Loucy (cell line): Measurements from ENCODE around the gene UBE2G2.

Experiments used
- H2AFZ ChIP-seq: fragments of 200-600 bp; sonication (generic); 2 replicates; pipeline ENCODE4 v1.6.0; 2016; ENCODE audit warnings: antibody characterized with exemption, mild to moderate bottlenecking, low read length, moderate library complexity
- H3F3A ChIP-seq: fragments of 200-600 bp; 2 replicates; pipeline ENCODE4 v1.6.0; 2016; ENCODE audit warnings: antibody characterized with exemption, low read depth, mild to moderate bottlenecking
- H3K27me3 ChIP-seq: fragments of 200-600 bp; sonication (generic); 2 replicates; pipeline ENCODE4 v1.6.1; 2014; ENCODE audit warnings: low read length, mild to moderate bottlenecking; ENCODE audit not compliant: insufficient read depth, poor library complexity, severe bottlenecking
- H3K36me3 ChIP-seq: fragments of 200-600 bp; sonication (generic); 2 replicates; pipeline ENCODE4 v1.6.1; 2016; ENCODE audit warnings: low read length; ENCODE audit not compliant: insufficient read depth
- H3K4me1 ChIP-seq: fragments of 200-600 bp; sonication (generic); 2 replicates; pipeline ENCODE4 v1.5.1; 2014; ENCODE audit warnings: low read length, mild to moderate bottlenecking; ENCODE audit not compliant: insufficient read depth, poor library complexity, severe bottlenecking
- H3K4me2 ChIP-seq: fragments of 200-600 bp; sonication (generic); 2 replicates; pipeline ENCODE4 v1.6.0; 2014; ENCODE audit warnings: antibody characterized with exemption, low read length, low read depth, mild to moderate bottlenecking; ENCODE audit not compliant: poor library complexity, severe bottlenecking
- H3K4me3 ChIP-seq: fragments of 200-600 bp; sonication (generic); 2 replicates; pipeline ENCODE4 v1.5.1; 2014; ENCODE audit warnings: low read length, mild to moderate bottlenecking, mixed read lengths; ENCODE audit not compliant: poor library complexity, severe bottlenecking
- H3K79me2 ChIP-seq: fragments of 200-600 bp; sonication (generic); 2 replicates; pipeline ENCODE4 v1.6.1; 2014; ENCODE audit warnings: low read length; ENCODE audit not compliant: insufficient read depth
- H3K9ac ChIP-seq: fragments of 200-600 bp; sonication (generic); 2 replicates; pipeline ENCODE4 v1.6.0; 2014; ENCODE audit warnings: mild to moderate bottlenecking, low read depth, low read length, moderate library complexity; ENCODE audit not compliant: poor library complexity, severe bottlenecking
- H3K9me2 ChIP-seq: fragments of 200-600 bp; sonication (generic); replicated peaks from 2 replicates; pipeline ENCODE4 v1.6.1; 2016; ENCODE audit warnings: low read depth, low read length, mixed read lengths
- H3K9me3 ChIP-seq: fragments of 200-600 bp; sonication (generic); 2 replicates; pipeline ENCODE4 v1.6.1; 2014; ENCODE audit warnings: mild to moderate bottlenecking, antibody characterized with exemption, low read length, low read depth; ENCODE audit not compliant: insufficient read depth
- H4K20me1 ChIP-seq: fragments of 200-600 bp; sonication (generic); 2 replicates; pipeline ENCODE4 v1.6.0; 2014; ENCODE audit warnings: antibody characterized with exemption, low read length, mild to moderate bottlenecking; ENCODE audit not compliant: insufficient read depth, poor library complexity, severe bottlenecking
- CTCF ChIP-seq: fragments of 200-600 bp; sonication (generic); conservative IDR thresholded peaks from 2 replicates; pipeline ENCODE4 v1.5.1; 2014; ENCODE audit warnings: mild to moderate bottlenecking, antibody characterized with exemption, low read length
- EZH2phosphoT487 ChIP-seq: fragments of 200-600 bp; IDR thresholded peaks from 2 replicates; pipeline ENCODE4 v1.6.1; 2018; ENCODE audit warnings: antibody characterized with exemption, mild to moderate bottlenecking, moderate library complexity, borderline replicate concordance

Gene UBE2G2

GRCh38 chr21:44791246-44791645 is 10.4 kb downstream of the UBE2G2 start:
- Histone ChIP-seq H3K4me1 (peaks cover 12% of the 10 kb centered on the region), H3F3A (no peaks in the 10 kb centered on the region), H3K9ac (no peak overlapping the region), H3K27me3 (no peaks in the 10 kb centered on the region), H3K36me3 (peaks cover 7% of the 10 kb centered on the region; the same call in 1 of the 2 replicates), H3K4me3 (no peak overlapping the region), H3K79me2 (peaks cover 53% of the 10 kb centered on the region), H2AFZ (no peak overlapping the region), H3K9me2 (no peaks in the 10 kb centered on the region), H3K4me2 (no peak overlapping the region), H3K9me3 (no peaks in the 10 kb centered on the region), H4K20me1 (peaks cover 13% of the 10 kb centered on the region)
- TF ChIP-seq EZH2phosphoT487 = no peak
- TF ChIP-seq CTCF = no peak

GRCh38 chr21:44790368-44790767 is 11.3 kb downstream of the UBE2G2 start:
- H3K79me2 ChIP-seq = peaks cover 44% of the 10 kb centered on the region; the same call in 1 of the 2 replicates

GRCh38 chr21:44789880-44790279 is 11.7 kb downstream of the UBE2G2 start:
- peaks cover 13% of the 10 kb centered on the region; the same call in 1 of the 2 replicates for H3K36me3 ChIP-seq
- H3K79me2 ChIP-seq = peaks cover 48% of the 10 kb centered on the region; the same call in 1 of the 2 replicates
- no peaks in the 10 kb centered on the region for H3K27me3 ChIP-seq
- peaks cover 5% of the 10 kb centered on the region for H3K4me1 ChIP-seq
- H3K9me3 ChIP-seq = no peaks in the 10 kb centered on the region
- H3K4me3 ChIP-seq = no peak overlapping the region
- H3K9ac ChIP-seq = no peak overlapping the region
- no peak overlapping the region for H3K4me2 ChIP-seq
- peaks cover 8% of the 10 kb centered on the region for H4K20me1 ChIP-seq
- H3K9me2 ChIP-seq = no peaks in the 10 kb centered on the region
- H3F3A ChIP-seq = no peaks in the 10 kb centered on the region
- TF ChIP-seq CTCF (no peak), EZH2phosphoT487 (no peak)
- H2AFZ ChIP-seq = no peak overlapping the region

More at GRCh38 chr21:44790368-44790767, 11.3 kb downstream of the UBE2G2 start:
- Histone ChIP-seq H3K9ac (no peak overlapping the region), H3K4me3 (no peak overlapping the region), H3K27me3 (no peaks in the 10 kb centered on the region), H4K20me1 (peaks cover 8% of the 10 kb centered on the region), H3K4me1 (peaks cover 5% of the 10 kb centered on the region), H3K36me3 (peaks cover 10% of the 10 kb centered on the region; the same call in 1 of the 2 replicates), H3K9me2 (no peaks in the 10 kb centered on the region), H2AFZ (no peak overlapping the region), H3K4me2 (no peak overlapping the region), H3K9me3 (no peaks in the 10 kb centered on the region), H3F3A (no peaks in the 10 kb centered on the region)
- no peak for TF ChIP-seq EZH2phosphoT487
- no peak for TF ChIP-seq CTCF
